HG03045 (cell line): ENCODE data around the gene HLCS.

Source experiments
- ATAC-seq: cut with Tn5 transposase; IDR thresholded peaks from one replicate; pipeline ENCODE4 v1.9.1; 2021; ENCODE audit warnings: mild to moderate bottlenecking, moderate library complexity; ENCODE audit not compliant: unreplicated experiment

Gene HLCS

GRCh38 chr21:36728371-36729111 lies 237.9 kb downstream of the HLCS start:
- ATAC-seq: no peak

- ATAC-seq: no peak
These were observed 238.6 kb downstream of the HLCS start for GRCh38 chr21:36727866-36728265.

GRCh38 chr21:36725793-36726386 lies 240.6 kb downstream of the HLCS start:
- ATAC-seq: no peak

- ATAC-seq: no peak
These were observed 241.8 kb downstream of the HLCS start for GRCh38 chr21:36724660-36725059.

GRCh38 chr21:36723371-36723881 lies 243.0 kb downstream of the HLCS start:
- ATAC-seq: no peak

GRCh38 chr21:36722370-36723368 lies 243.8 kb downstream of the HLCS start:
- ATAC-seq: no peak

- ATAC-seq: no peak
These were observed 244.7 kb downstream of the HLCS start for GRCh38 chr21:36721817-36722216.

- no peak for ATAC-seq
These were observed 246.9 kb downstream of the HLCS start for GRCh38 chr21:36719614-36720013.

- no peak for ATAC-seq
These were observed 247.4 kb downstream of the HLCS start for GRCh38 chr21:36718951-36719501.

- no peak for ATAC-seq
These were observed 248.5 kb downstream of the HLCS start for GRCh38 chr21:36717976-36718375.

- ATAC-seq: no peak
These were observed 249.6 kb downstream of the HLCS start for GRCh38 chr21:36716836-36717235.

GRCh38 chr21:36716387-36716786 lies 250.1 kb downstream of the HLCS start:
- ATAC-seq: no peak

- ATAC-seq: no peak
These were observed 252.7 kb downstream of the HLCS start for GRCh38 chr21:36713746-36714145.

GRCh38 chr21:36710729-36711048 lies 255.8 kb downstream of the HLCS start:
- ATAC-seq: no peak

- ATAC-seq: no peak
These were observed 256.4 kb downstream of the HLCS start for GRCh38 chr21:36709868-36710728.

- no peak for ATAC-seq
These were observed 257.2 kb downstream of the HLCS start for GRCh38 chr21:36709030-36709867.

- no peak for ATAC-seq
These were observed 258.0 kb downstream of the HLCS start for GRCh38 chr21:36708286-36709029.

GRCh38 chr21:36707763-36708285 lies 258.6 kb downstream of the HLCS start:
- no peak for ATAC-seq
